ENCODE data around the gene KRTAP5-9. TPM values are rescaled to one million over a fixed set of nuclear protein-coding genes. Genes with fewer than 3 reads are reported as not detected.

Gene KRTAP5-9
- total RNA-seq, 1 experiment from 2014 or later: not detected

DNA sequence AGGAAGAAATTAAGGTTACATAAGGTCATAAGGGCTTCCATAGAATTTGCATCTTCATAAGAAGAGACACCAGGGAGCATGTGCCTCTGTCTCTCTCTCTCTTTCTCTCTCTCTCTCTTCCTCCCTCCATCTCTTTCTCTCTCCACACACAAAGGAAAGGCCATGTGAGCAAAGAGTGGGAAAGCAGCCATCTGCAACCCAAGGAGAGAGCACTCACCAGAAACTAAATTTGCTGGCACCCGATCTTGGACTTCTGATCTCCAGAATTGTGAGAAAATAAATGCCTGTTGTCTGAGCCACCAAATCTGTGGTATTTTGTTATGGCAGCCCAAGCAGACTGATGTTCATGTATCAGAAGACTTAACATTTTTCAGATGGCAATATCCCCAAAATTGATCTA is 10.8 kb downstream of the KRTAP5-9 start:
- no peak overlapping the region for H3K4me3 ChIP-seq (ENCODE audit: low read length)
- H3K79me2 ChIP-seq (ENCODE audit: low read length): no peaks in the 10 kb centered on the region
- no peaks in the 10 kb centered on the region for H3K9me2 ChIP-seq (replicated peaks; ENCODE audit: low read length)
- DNase-seq: no peak
- ChIA-PET POLR2A (ENCODE audit: unreplicated experiment) (no interaction called here), CTCF (no interaction called here)
- ATAC-seq: no peak
- no peaks in the 10 kb centered on the region for H3K9me3 ChIP-seq (ENCODE audit: low read length)
- no peaks in the 10 kb centered on the region for H4K20me1 ChIP-seq (ENCODE audit: low read length)
- H3K27ac ChIP-seq (ENCODE audit: low read length): no peak overlapping the region
- intact Hi-C loops (cut with micrococcal nuclease): no loop called here
- no peak overlapping the region for H3K9ac ChIP-seq (ENCODE audit: low read length)
- no peak for TF ChIP-seq EZH2phosphoT487 (IDR thresholded peaks at IDR 0.05; ENCODE audit: borderline replicate concordance, low read length)
- TF ChIP-seq EZH2 (IDR thresholded peaks at IDR 0.05; ENCODE audit: low read length, unreplicated experiment): no peak
- TF ChIP-seq, protein P1, sequence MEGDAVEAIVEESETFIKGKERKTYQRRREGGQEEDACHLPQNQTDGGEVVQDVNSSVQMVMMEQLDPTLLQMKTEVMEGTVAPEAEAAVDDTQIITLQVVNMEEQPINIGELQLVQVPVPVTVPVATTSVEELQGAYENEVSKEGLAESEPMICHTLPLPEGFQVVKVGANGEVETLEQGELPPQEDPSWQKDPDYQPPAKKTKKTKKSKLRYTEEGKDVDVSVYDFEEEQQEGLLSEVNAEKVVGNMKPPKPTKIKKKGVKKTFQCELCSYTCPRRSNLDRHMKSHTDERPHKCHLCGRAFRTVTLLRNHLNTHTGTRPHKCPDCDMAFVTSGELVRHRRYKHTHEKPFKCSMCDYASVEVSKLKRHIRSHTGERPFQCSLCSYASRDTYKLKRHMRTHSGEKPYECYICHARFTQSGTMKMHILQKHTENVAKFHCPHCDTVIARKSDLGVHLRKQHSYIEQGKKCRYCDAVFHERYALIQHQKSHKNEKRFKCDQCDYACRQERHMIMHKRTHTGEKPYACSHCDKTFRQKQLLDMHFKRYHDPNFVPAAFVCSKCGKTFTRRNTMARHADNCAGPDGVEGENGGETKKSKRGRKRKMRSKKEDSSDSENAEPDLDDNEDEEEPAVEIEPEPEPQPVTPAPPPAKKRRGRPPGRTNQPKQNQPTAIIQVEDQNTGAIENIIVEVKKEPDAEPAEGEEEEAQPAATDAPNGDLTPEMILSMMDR (conservative IDR thresholded peaks at IDR 0.05; ENCODE audit: low read depth, low read length): no peak
- H3K4me1 ChIP-seq (ENCODE audit: insufficient read depth, low read length): peaks cover 18% of the 10 kb centered on the region
- H3K27me3 ChIP-seq (ENCODE audit: low read length): no peaks in the 10 kb centered on the region
- no peak overlapping the region for H2AFZ ChIP-seq (ENCODE audit: low read length)
- no peaks in the 10 kb centered on the region for H3K36me3 ChIP-seq (ENCODE audit: low read depth, low read length)
- no TSS peak for BruUV-seq (replicated peaks)
- no peaks in the 10 kb centered on the region for H3F3A ChIP-seq (ENCODE audit: low read length, unreplicated experiment)
- H3K4me2 ChIP-seq (ENCODE audit: low read length): no peak overlapping the region

DNA sequence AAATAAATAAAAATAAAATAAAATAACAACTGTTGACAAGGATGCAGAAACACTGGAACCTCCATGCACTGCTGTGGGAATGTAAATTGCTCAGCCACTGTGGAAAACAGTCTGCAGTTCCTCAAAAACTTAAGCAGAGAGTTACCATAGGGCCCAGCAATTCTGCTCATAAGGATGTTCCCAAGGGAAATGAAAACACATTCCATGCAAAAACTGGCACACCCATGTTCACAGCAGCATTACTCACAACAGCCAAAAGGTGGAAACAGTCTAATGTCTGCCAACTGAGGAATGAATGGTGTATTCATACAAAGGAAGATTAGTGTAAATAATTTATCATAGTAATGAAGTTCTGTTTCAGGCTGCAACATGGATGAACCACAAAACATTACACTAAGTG is 13.9 kb downstream of the KRTAP5-9 start:
- Histone ChIP-seq H3K4me2 (ENCODE audit: low read length) (no peak overlapping the region), H3K9me2 (replicated peaks; ENCODE audit: low read length) (no peaks in the 10 kb centered on the region), H3K36me3 (ENCODE audit: low read depth, low read length) (no peaks in the 10 kb centered on the region), H3K4me3 (ENCODE audit: low read length) (no peak overlapping the region), H3K4me1 (ENCODE audit: insufficient read depth, low read length) (peaks cover 18% of the 10 kb centered on the region), H4K20me1 (ENCODE audit: low read length) (no peaks in the 10 kb centered on the region), H2AFZ (ENCODE audit: low read length) (no peak overlapping the region), H3K9ac (ENCODE audit: low read length) (no peak overlapping the region), H3K9me3 (ENCODE audit: low read length) (no peaks in the 10 kb centered on the region), H3K79me2 (ENCODE audit: low read length) (no peaks in the 10 kb centered on the region), H3K27me3 (ENCODE audit: low read length) (no peaks in the 10 kb centered on the region), H3K27ac (ENCODE audit: low read length) (peak overlapping the region; percentile 20), H3F3A (ENCODE audit: low read length, unreplicated experiment) (no peaks in the 10 kb centered on the region)
- BruUV-seq (replicated peaks): no TSS peak
- TF ChIP-seq EZH2 (IDR thresholded peaks at IDR 0.05; ENCODE audit: low read length, unreplicated experiment) (no peak), EZH2phosphoT487 (IDR thresholded peaks at IDR 0.05; ENCODE audit: borderline replicate concordance, low read length) (no peak)
- TF ChIP-seq, protein P1 (conservative IDR thresholded peaks at IDR 0.05; ENCODE audit: low read depth, low read length): no peak
- ATAC-seq (peak; percentile 74), DNase-seq (peak; percentile 59)
- ChIA-PET POLR2A (ENCODE audit: unreplicated experiment) (no interaction called here), CTCF (no interaction called here)
- intact Hi-C loops (cut with micrococcal nuclease): no loop called here

DNA sequence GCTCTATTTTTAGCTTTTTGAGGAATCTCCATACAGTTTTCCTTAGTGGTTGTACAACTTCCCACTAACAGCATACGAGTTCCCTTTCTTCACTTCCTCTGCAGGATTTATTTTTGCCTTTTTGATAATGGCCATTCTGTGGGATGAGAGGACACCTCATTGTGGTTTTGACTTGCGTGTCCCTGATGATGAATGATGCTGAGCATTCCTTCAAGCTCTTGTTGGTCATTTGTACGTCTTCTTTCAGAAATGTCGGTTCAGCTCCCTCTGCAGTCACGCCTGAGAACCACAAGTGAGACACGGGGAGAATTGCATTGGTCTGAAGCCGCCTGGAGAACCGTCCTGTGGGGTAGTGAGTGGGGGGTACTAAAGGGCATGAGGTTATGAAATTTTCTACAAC is 15.2 kb downstream of the KRTAP5-9 start:
- Histone ChIP-seq H3K36me3 (ENCODE audit: low read depth, low read length) (no peaks in the 10 kb centered on the region), H3K79me2 (ENCODE audit: low read length) (no peaks in the 10 kb centered on the region), H4K20me1 (ENCODE audit: low read length) (no peaks in the 10 kb centered on the region), H3K4me2 (ENCODE audit: low read length) (0 out of 2 replicates have a peak overlapping the region, but pooled peaks have one; percentile 2), H3F3A (ENCODE audit: low read length, unreplicated experiment) (no peaks in the 10 kb centered on the region), H3K9ac (ENCODE audit: low read length) (no peak overlapping the region), H3K27ac (ENCODE audit: low read length) (no peak overlapping the region), H3K9me3 (ENCODE audit: low read length) (no peaks in the 10 kb centered on the region), H3K4me1 (ENCODE audit: insufficient read depth, low read length) (peaks cover 21% of the 10 kb centered on the region), H3K4me3 (ENCODE audit: low read length) (no peak overlapping the region), H3K27me3 (ENCODE audit: low read length) (no peaks in the 10 kb centered on the region), H2AFZ (ENCODE audit: low read length) (no peak overlapping the region), H3K9me2 (replicated peaks; ENCODE audit: low read length) (no peaks in the 10 kb centered on the region)
- DNase-seq: peak; percentile 83
- BruUV-seq (replicated peaks): no TSS peak
- intact Hi-C loops (cut with micrococcal nuclease): no loop called here
- ChIA-PET POLR2A (ENCODE audit: unreplicated experiment) (no interaction called here), CTCF (interaction anchor here (0.6 to 2.1 kb wide), 3 partner anchors 16 to 190 kb away, joined by 3 to 7 read pairs (median 3); no protein-coding TSS in a partner anchor)
- ATAC-seq: peak; percentile 77
- TF ChIP-seq, protein P1 (conservative IDR thresholded peaks at IDR 0.05; ENCODE audit: low read depth, low read length): peak; percentile 86
- no peak for TF ChIP-seq EZH2 (IDR thresholded peaks at IDR 0.05; ENCODE audit: low read length, unreplicated experiment)
